Peyer's patch (tissue), 4 donors: ENCODE measurements around the gene HVCN1. TPM values are rescaled to one million over a fixed set of nuclear protein-coding genes. Genes with fewer than 3 reads are reported as not detected.
"Not testable (repeated sequence)": the region's sequence is repeated elsewhere in the genome, so short reads cannot be mapped to it uniquely, and the experiment has no call there.

ENCODE experiments used
- DNase-seq, 3 donors: peaks; one replicate each; pipeline ENCODE4 v3.0.0-alpha.2; 2017 to 2019
- H3K27ac ChIP-seq, 4 donors: fragments of 200-600 bp; sonication (generic); one replicate each; pipeline ENCODE4 v1.5.1; 2016 to 2019
- H3K27me3 ChIP-seq, 2 donors: fragments of 200-600 bp; sonication (generic); one replicate each; pipeline ENCODE4 v1.5.1; 2019
- H3K36me3 ChIP-seq, 3 donors: fragments of 200-600 bp; sonication (generic); one replicate each; pipeline ENCODE4 v1.5.1; 2016 to 2019
- H3K4me1 ChIP-seq, 4 donors: fragments of 200-600 bp; sonication (generic); one replicate each; pipeline ENCODE4 v1.5.1; 2016 to 2019
- H3K4me3 ChIP-seq, 4 donors: fragments of 200-600 bp; sonication (generic); 1 replicate in 3 of 4; 2 replicates in 1 of 4; pipeline ENCODE4 v1.5.1; 2016 to 2019; ENCODE audit warnings: mild to moderate bottlenecking in 1 of 4
- H3K9me3 ChIP-seq, 4 donors: fragments of 200-600 bp; sonication (generic); one replicate each; pipeline ENCODE4 v1.5.1; 2016 to 2019; ENCODE audit warnings: mild to moderate bottlenecking in 1 of 4
- CTCF ChIP-seq, 6 experiments: fragments of 450-650 bp in 4 of 6; fragments of 200-600 bp in 2 of 6; sonication (generic) in 1 of 6; IDR thresholded peaks; one replicate each; pipeline ENCODE4 v1.5.1; 2017 to 2019; ENCODE audit warnings: antibody characterized with exemption in 6 of 6, mild to moderate bottlenecking in 3 of 6, moderate library complexity in 1 of 6
- POLR2A ChIP-seq, 2 donors: fragments of 450-650 bp; IDR thresholded peaks; one replicate each; pipeline ENCODE4 v1.5.1; 2017; ENCODE audit warnings: antibody characterized with exemption in 2 of 2, mild to moderate bottlenecking in 2 of 2, moderate library complexity in 2 of 2
- total RNA-seq, 4 donors: library from RNA; depleted of rRNA; stranded (reverse); fragments of >200 nt; gene quantifications; one replicate each; pipeline ENCODE4 v1.1.0, GENCODE V29; 2016

Gene HVCN1
- total RNA-seq, 4 donors from 2014 or later: 2.6 to 16.5 (median 4.7) TPM

GRCh38 chr12:110657747-110658146, 31.2 kb downstream of the HVCN1 start:
- no peak for DNase-seq
- Histone ChIP-seq H3K9me3 (no peaks in the 10 kb centered on the region), H3K36me3 (no peaks in the 10 kb centered on the region), H3K27ac (peak overlapping the region in 1 of 4 donors; percentile 3), H3K4me1 (peaks cover 0 to 5% (median 0%) of the 10 kb centered on the region in 4 donors), H3K27me3 (no peaks in the 10 kb centered on the region), H3K4me3 (no peak overlapping the region)
- TF ChIP-seq POLR2A (IDR thresholded peaks at IDR 0.05) (no peak), CTCF (IDR thresholded peaks at IDR 0.05) (no peak)

- Histone ChIP-seq H3K4me1 (no peaks in the 10 kb centered on the region), H3K27ac (no peak overlapping the region), H3K4me3 (no peak overlapping the region), H3K9me3 (no peaks in the 10 kb centered on the region), H3K27me3 (no peaks in the 10 kb centered on the region), H3K36me3 (no peaks in the 10 kb centered on the region)
- no peak for DNase-seq
- TF ChIP-seq POLR2A (IDR thresholded peaks at IDR 0.05): no peak
- TF ChIP-seq CTCF (IDR thresholded peaks at IDR 0.05): no peak
Measured at GRCh38 chr12:110656071-110656655, 32.8 kb downstream of the HVCN1 start.

- H3K9me3 ChIP-seq, H3K36me3 ChIP-seq, H3K4me1 ChIP-seq, H3K27me3 ChIP-seq, H3K27ac ChIP-seq, H3K4me3 ChIP-seq, DNase-seq: not testable (repeated sequence)
Measured at GRCh38 chr12:110654238-110654637, 34.7 kb downstream of the HVCN1 start.

GRCh38 chr12:110649341-110649847, 39.5 kb downstream of the HVCN1 start:
- no peaks in the 10 kb centered on the region for H3K27me3 ChIP-seq
- peaks cover 0 to 4% (median 0%) of the 10 kb centered on the region in 4 donors for H3K4me1 ChIP-seq
- peak overlapping the region in 1 of 4 donors; percentile 76 for H3K27ac ChIP-seq
- no peak overlapping the region for H3K4me3 ChIP-seq
- no peaks in the 10 kb centered on the region for H3K9me3 ChIP-seq
- DNase-seq: peak in 2 of 3 donors; percentile 48 to 54
- H3K36me3 ChIP-seq: no peaks in the 10 kb centered on the region
- TF ChIP-seq CTCF (IDR thresholded peaks at IDR 0.05): no peak
- no peak for TF ChIP-seq POLR2A (IDR thresholded peaks at IDR 0.05)

GRCh38 chr12:110647631-110648040, 41.3 kb downstream of the HVCN1 start:
- Histone ChIP-seq H3K9me3 (no peaks in the 10 kb centered on the region), H3K4me3 (no peak overlapping the region), H3K27me3 (no peaks in the 10 kb centered on the region), H3K36me3 (no peaks in the 10 kb centered on the region), H3K4me1 (peaks cover 0 to 4% (median 0%) of the 10 kb centered on the region in 4 donors), H3K27ac (peak overlapping the region in 2 of 4 donors; percentile 59 to 76)
- no peak for TF ChIP-seq CTCF (IDR thresholded peaks at IDR 0.05)
- no peak for TF ChIP-seq POLR2A (IDR thresholded peaks at IDR 0.05)
- DNase-seq: peak in 2 of 3 donors; percentile 82 to 83

DNA sequence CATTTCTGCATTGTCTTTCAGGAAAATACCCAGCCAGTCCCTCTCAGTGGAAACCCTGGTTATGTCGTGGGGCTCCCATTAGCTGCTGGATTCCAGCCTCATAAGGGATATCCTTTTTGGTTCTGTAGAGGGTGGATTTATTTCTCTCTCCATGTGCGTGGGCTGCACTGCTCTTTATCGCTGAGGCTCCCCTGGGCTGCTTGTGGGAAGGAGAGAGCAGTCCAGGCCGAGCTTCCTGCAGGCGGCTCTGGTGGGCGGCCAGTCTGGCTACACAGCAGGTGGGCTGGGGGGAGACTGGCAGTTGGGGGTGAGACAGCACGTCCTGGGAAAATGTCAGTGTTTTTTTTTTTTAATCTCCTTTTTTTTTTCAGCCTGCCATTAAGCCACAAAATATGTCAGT, 47.4 kb downstream of the HVCN1 start:
- no peaks in the 10 kb centered on the region for H3K9me3 ChIP-seq
- no peaks in the 10 kb centered on the region for H3K27me3 ChIP-seq
- no peak for DNase-seq
- H3K4me3 ChIP-seq: no peak overlapping the region
- H3K36me3 ChIP-seq: no peaks in the 10 kb centered on the region
- peak overlapping the region in 1 of 4 donors; percentile 22 for H3K27ac ChIP-seq
- TF ChIP-seq POLR2A (IDR thresholded peaks at IDR 0.05) (no peak), CTCF (IDR thresholded peaks at IDR 0.05) (no peak)
- H3K4me1 ChIP-seq: no peaks in the 10 kb centered on the region
